GM08714 (cell line): Measurements from ENCODE around the gene RAB3C.

Source experiments
- H3K4me3 ChIP-seq: fragments of 200-500 bp; sonication (Bioruptor generic); 2 replicates; pipeline ENCODE4 v1.5.1; 2014; ENCODE audit warnings: mild to moderate bottlenecking, low read length, inconsistent platforms
- ZNF274 ChIP-seq: IDR thresholded peaks from 2 replicates; pipeline ENCODE4 v1.6.1; 2012; ENCODE audit warnings: mild to moderate bottlenecking, low read depth, low read length

RAB3C gene

GRCh38 chr5:58631895-58632294 is 49.0 kb downstream of the RAB3C start:
- no peak for TF ChIP-seq ZNF274
- H3K4me3 ChIP-seq = no peak overlapping the region

DNA sequence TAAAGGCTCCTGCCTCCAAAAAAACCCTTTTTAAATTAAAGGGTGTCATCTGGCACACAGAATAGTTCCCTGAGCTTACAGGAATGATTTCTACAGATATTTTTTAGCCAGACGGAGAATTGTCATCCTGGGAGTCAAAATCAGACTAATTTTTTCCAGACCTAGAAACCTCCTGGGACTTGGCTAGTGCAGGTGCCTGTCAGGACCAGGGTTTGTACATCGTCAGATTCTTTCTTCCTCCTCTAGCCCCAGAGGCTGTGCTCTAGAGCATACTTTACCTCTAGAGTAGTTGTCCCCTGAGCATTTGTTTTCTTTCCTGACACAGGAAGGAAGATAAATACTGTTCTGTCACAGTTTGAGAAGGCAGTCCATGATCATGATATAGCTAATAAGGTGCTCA is 52.5 kb downstream of the RAB3C start:
- no peak overlapping the region for H3K4me3 ChIP-seq
- no peak for TF ChIP-seq ZNF274

DNA sequence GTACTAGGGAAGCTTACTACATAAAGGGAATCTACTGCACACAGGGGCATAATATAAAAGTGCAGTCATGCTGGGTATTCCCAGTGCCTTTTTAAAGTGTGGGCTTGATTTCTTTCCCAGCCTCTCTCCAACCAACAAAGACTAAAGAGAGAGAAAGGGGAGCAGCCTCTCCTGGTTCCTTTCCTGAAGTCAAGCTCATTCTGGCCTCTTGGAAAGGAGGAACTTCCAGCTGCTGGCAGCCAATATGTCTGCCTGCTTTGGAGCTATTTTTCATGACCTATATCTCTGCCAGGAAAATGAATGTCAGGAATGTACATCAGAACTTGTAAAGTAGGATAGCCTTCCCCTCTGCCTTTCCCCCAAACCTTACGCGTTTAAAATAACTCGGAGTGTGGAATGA is 57.1 kb downstream of the RAB3C start:
- TF ChIP-seq ZNF274 = no peak

GRCh38 chr5:58641533-58641932 is 58.7 kb downstream of the RAB3C start:
- no peak for TF ChIP-seq ZNF274
- no peak overlapping the region for H3K4me3 ChIP-seq

More for the DNA sequence above, 57.1 kb downstream of the RAB3C start:
- H3K4me3 ChIP-seq = no peak overlapping the region

- H3K4me3 ChIP-seq = no peak overlapping the region
- TF ChIP-seq ZNF274 = no peak
These were observed 66.0 kb downstream of the RAB3C start for GRCh38 chr5:58648846-58649245.

- no peak overlapping the region for H3K4me3 ChIP-seq
- no peak for TF ChIP-seq ZNF274
These were observed 66.8 kb downstream of the RAB3C start for GRCh38 chr5:58649716-58650115.

- H3K4me3 ChIP-seq = no peak overlapping the region
- no peak for TF ChIP-seq ZNF274
These were observed 70.6 kb downstream of the RAB3C start for GRCh38 chr5:58653521-58653920.

DNA sequence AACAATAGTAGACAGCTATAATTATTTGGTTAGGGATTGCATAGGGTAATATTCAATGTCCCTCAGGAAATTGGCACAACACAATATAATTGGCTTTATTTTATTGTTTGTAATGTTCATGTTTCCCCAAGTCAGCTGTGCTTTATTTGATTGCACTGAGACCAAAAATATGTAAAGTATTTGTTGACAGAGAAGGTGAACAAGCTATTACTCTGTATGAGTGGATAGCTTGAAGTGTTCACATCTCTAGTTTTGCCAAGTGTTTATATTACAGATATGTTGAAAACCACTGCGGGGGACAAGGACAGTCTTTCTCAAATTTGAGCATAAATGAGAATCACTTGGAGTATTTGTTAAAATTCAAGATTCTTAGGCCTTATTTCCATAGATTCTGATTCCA is 83.3 kb downstream of the RAB3C start:
- TF ChIP-seq ZNF274 = no peak
- no peak overlapping the region for H3K4me3 ChIP-seq

DNA sequence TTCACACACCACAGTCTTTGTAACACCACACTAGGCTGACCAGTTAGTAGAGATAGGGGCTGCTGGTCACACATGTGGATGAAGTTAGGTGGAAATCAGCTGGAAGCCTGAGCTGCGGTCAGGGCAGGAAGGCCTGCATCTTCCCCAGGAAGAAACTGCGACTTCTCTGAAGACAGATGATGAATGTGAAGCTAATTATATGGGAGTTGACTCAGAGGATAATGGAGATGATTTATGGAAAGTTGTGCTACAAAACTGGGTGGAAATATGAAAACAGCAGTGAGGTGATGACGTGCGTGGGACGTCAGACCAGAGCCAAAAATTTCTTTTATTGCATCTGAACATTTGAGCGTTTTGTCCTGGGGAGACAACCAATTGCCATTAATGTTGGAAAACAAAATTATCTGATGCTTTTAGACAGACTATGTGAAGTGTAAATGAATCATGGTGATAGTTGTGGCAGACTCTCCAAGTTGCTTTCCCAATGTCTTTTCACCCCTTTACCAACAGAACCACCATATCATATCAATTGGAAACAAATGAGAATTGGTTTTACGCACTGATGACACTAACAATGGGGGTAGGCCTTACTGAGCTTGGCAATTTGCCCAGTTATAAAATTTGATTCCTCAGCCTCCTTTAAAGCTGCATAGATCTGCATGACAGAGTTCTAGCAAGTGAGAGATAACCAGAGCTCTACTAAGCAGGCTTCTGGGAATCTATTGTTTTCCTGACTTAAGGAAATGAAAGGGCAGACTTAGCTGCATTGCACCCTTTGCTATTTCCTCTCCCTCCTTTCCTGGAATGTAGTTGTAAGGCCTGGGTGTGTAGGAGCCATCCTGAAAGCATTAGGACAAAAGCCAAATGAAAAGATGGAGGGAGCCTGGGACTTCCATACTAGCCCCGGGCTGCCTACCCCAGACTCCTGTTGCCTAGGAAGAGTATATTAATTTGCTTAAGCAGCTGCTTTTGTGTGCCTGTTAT is 84.0 kb downstream of the RAB3C start:
- no peak overlapping the region for H3K4me3 ChIP-seq
- no peak for TF ChIP-seq ZNF274

GRCh38 chr5:58670582-58670981 is 87.7 kb downstream of the RAB3C start:
- H3K4me3 ChIP-seq = no peak overlapping the region
- TF ChIP-seq ZNF274 = no peak

DNA sequence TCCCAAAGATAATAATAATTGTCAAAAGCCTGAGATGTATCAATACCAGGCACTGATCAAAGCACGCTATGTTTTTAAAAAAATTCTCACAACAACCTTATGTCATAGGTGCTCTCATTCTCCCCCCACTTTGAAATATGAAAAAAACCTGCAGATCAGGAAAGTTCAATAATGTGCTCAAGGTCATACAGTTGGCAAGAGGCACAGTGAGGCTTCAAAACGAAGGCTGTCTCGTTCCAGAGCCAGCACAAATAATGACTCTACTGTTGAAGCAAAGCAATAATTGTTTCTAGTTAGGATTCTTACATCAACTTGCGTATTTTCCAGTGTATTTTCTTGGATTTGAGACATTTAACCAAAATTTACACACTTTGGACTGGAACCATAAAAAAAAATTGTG is 88.3 kb downstream of the RAB3C start:
- TF ChIP-seq ZNF274 = no peak
- H3K4me3 ChIP-seq = no peak overlapping the region

GRCh38 chr5:58672521-58672920 is 89.6 kb downstream of the RAB3C start:
- no peak for TF ChIP-seq ZNF274
- no peak overlapping the region for H3K4me3 ChIP-seq

DNA sequence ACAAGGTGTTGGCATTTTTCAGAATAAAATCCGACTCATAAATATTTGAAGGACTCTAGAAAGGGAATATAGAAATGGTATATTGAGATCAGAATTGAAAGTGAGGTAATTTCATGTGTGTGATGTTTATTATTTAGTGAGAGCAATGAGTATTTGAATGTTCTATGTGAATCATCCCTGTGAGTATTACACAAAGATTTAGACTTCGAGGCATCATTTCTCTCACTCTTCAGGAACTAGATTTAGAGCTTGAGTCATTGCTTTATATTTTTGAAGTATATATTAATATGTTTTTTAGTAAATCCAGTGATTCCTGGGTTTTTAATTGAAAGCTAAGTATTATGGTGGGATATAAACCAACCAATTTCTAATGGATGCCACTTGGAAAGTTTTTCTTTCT is 91.2 kb downstream of the RAB3C start:
- no peak overlapping the region for H3K4me3 ChIP-seq
- no peak for TF ChIP-seq ZNF274

DNA sequence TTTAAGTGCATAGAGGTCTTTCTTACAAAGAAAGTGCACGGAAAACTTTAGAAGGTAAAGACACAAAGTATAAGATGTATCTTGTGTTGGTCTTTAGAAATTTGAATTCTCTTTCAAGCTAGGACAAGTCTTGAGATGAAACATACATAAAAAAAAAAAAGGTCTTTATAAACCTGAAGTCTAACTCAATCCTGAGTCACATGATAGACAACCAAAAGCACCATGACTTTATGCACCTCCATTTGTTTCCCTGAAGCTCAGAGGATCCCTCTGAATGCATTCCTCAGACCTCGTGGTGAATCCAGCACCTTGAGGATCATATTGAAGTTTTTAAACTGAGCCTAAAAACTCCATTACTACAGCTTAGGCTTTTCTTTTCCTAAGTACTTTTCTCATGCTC is 91.8 kb downstream of the RAB3C start:
- no peak for TF ChIP-seq ZNF274

DNA sequence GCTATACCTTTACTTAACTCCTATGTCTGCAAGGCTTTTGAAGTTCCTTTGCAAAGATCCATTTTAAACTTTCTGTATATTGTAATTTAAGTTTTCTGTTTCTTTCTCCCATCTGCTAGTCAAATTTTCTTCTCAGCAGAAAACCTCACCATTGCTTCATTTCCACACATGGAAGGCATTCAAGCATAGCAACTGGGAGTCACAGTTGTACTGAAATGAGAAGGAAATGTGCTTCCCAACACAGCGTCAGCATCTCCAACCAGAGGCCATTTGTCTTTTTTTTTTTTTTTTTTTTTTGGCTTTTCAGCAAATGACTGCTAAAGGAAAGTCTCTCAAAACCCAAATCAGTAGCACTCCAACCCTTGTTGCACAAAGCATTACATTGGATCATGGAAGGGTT is 92.5 kb downstream of the RAB3C start:
- H3K4me3 ChIP-seq = no peak overlapping the region
- TF ChIP-seq ZNF274 = no peak

More for the DNA sequence above, 91.8 kb downstream of the RAB3C start:
- H3K4me3 ChIP-seq = no peak overlapping the region
